ENCODE measurements around the gene TUBA1C. TPM values are rescaled to one million over a fixed set of nuclear protein-coding genes. Genes with fewer than 3 reads are reported as not detected.

TUBA1C gene
- polyA plus RNA-seq, 1 donor (not counting 4 experiments of a cell fraction or from before 2014, with no cell fraction given), result 1,922 TPM

DNA sequence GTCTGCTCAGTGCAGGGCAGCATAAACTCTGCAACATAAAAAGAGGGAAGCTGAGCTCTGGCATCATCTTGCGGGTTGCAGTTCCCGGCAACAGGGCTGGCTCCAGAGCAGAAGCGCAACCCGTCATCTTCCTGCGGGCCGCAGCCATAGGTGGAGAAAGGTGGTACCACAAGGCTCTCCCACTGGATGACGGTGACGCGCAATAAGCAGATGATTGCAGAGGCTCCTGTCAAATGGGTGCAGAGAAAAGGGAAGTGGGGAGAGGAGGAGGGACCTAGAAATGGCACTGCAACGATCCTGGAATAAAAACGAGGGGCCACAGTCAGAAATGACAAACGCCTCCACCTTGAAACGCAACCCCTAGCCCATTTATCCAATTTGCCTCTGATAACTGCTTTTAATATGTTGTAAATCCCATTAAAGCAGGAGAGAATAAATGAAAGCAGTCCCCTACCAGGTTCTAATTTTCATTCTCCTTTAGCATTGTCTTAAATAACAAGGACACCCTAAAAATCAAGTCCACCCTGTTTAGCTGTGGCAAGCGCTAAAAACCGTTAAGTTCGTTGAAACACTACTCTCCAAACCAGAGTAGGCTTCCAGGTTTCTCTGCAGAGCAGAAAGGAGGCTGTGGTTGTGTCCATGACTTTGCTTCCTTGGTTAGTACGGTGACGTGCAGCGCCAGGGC lies 30.9 kb upstream of the TUBA1C start:
- dilution Hi-C loops (cut with MboI; ENCODE audit: extremely low pct_ligation_motif_present, low sequenced_read_pairs), result no loop called here
- peak overlapping the region in 1 of 3 experiments; percentile 77 for H3K4me3 ChIP-seq (ENCODE audit: control insufficient read depth in 2 of 3, extremely low read depth in 1 of 3, insufficient read depth in 2 of 3, low read depth in 1 of 3, low read length in 3 of 3)
- H3K9me3 ChIP-seq (ENCODE audit: control insufficient read depth, low read depth, low read length), result no peaks in the 10 kb centered on the region
- no peaks in the 10 kb centered on the region for H3K36me3 ChIP-seq (ENCODE audit: control insufficient read depth in 2 of 2, extremely low read depth in 1 of 2, insufficient read depth in 2 of 2, low read length in 2 of 2)
- H3K4me1 ChIP-seq (ENCODE audit: control insufficient read depth, extremely low read depth, insufficient read depth, low read length), result peaks cover 5% of the 10 kb centered on the region
- peak overlapping the region; percentile 84 for H2AFZ ChIP-seq (ENCODE audit: control insufficient read depth, low read length)
- no peak overlapping the region for H3K27ac ChIP-seq (ENCODE audit: control insufficient read depth, insufficient read depth, low read length)
- peak overlapping the region; percentile 80 for H3K9ac ChIP-seq (ENCODE audit: control insufficient read depth, extremely low read depth, insufficient read depth, low read length)
- FAIRE-seq (no peak), DNase-seq (ENCODE audit: low read depth, low spot score) (no peak)
- no peaks in the 10 kb centered on the region for H3K9me1 ChIP-seq (ENCODE audit: control insufficient read depth, extremely low read depth, insufficient read depth, low read length)
- no peaks in the 10 kb centered on the region for H3K79me2 ChIP-seq (ENCODE audit: control insufficient read depth, insufficient read depth, low read length)
- no peaks in the 10 kb centered on the region for H4K20me1 ChIP-seq (ENCODE audit: control insufficient read depth, extremely low read depth, insufficient read depth, low read length)
- peak overlapping the region; percentile 92 for H3K4me2 ChIP-seq (ENCODE audit: control insufficient read depth, extremely low read depth, insufficient read depth, low read depth, low read length)
- TF ChIP-seq, protein P1, sequence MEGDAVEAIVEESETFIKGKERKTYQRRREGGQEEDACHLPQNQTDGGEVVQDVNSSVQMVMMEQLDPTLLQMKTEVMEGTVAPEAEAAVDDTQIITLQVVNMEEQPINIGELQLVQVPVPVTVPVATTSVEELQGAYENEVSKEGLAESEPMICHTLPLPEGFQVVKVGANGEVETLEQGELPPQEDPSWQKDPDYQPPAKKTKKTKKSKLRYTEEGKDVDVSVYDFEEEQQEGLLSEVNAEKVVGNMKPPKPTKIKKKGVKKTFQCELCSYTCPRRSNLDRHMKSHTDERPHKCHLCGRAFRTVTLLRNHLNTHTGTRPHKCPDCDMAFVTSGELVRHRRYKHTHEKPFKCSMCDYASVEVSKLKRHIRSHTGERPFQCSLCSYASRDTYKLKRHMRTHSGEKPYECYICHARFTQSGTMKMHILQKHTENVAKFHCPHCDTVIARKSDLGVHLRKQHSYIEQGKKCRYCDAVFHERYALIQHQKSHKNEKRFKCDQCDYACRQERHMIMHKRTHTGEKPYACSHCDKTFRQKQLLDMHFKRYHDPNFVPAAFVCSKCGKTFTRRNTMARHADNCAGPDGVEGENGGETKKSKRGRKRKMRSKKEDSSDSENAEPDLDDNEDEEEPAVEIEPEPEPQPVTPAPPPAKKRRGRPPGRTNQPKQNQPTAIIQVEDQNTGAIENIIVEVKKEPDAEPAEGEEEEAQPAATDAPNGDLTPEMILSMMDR (optimal IDR thresholded peaks at IDR 0.05 in 1 of 3, IDR thresholded peaks at IDR 0.05 in 1 of 3, conservative IDR thresholded peaks at IDR 0.05 in 1 of 3; ENCODE audit: extremely low read depth in 1 of 3, insufficient read depth in 2 of 3, low read length in 3 of 3), result no peak
- no peak for TF ChIP-seq EZH2 (IDR thresholded peaks at IDR 0.05; ENCODE audit: low read length)
- no peaks in the 10 kb centered on the region for H3K27me3 ChIP-seq (ENCODE audit: control insufficient read depth, extremely low read depth, insufficient read depth, low read length)

DNA sequence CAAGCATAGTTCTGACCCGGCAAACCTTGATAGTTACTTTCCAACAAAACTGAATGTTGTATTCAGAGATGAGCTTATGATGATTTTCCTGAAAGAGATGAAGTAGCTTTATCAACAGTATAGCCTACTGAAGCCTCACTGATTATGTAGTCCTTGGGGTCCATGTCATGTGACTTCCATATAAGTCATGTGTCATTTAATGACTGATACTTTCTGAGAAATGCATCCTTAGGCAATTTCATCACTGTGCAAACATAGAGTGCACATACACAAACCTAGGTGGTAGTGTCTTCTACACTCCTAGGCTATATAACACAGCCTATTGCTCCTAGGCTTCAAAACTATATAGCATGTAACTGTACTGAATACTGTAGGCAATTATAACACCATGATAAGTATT lies 28.5 kb upstream of the TUBA1C start:
- H3K9ac ChIP-seq (ENCODE audit: control insufficient read depth, extremely low read depth, insufficient read depth, low read length), result no peak overlapping the region
- H3K27ac ChIP-seq (ENCODE audit: control insufficient read depth, insufficient read depth, low read length), result no peak overlapping the region
- no peak for TF ChIP-seq EZH2 (IDR thresholded peaks at IDR 0.05; ENCODE audit: low read length)
- TF ChIP-seq, protein P1 (optimal IDR thresholded peaks at IDR 0.05 in 1 of 3, IDR thresholded peaks at IDR 0.05 in 1 of 3, conservative IDR thresholded peaks at IDR 0.05 in 1 of 3; ENCODE audit: extremely low read depth in 1 of 3, insufficient read depth in 2 of 3, low read length in 3 of 3), result no peak
- no peaks in the 10 kb centered on the region for H4K20me1 ChIP-seq (ENCODE audit: control insufficient read depth, extremely low read depth, insufficient read depth, low read length)
- H3K79me2 ChIP-seq (ENCODE audit: control insufficient read depth, insufficient read depth, low read length), result no peaks in the 10 kb centered on the region
- FAIRE-seq (no peak), DNase-seq (ENCODE audit: low read depth, low spot score) (no peak)
- H3K4me3 ChIP-seq (ENCODE audit: control insufficient read depth in 2 of 3, extremely low read depth in 1 of 3, insufficient read depth in 2 of 3, low read depth in 1 of 3, low read length in 3 of 3), result no peak overlapping the region
- H3K9me1 ChIP-seq (ENCODE audit: control insufficient read depth, extremely low read depth, insufficient read depth, low read length), result no peaks in the 10 kb centered on the region
- no peak overlapping the region for H3K4me2 ChIP-seq (ENCODE audit: control insufficient read depth, extremely low read depth, insufficient read depth, low read depth, low read length)
- peaks cover 5% of the 10 kb centered on the region for H3K4me1 ChIP-seq (ENCODE audit: control insufficient read depth, extremely low read depth, insufficient read depth, low read length)
- no peaks in the 10 kb centered on the region for H3K27me3 ChIP-seq (ENCODE audit: control insufficient read depth, extremely low read depth, insufficient read depth, low read length)
- H3K36me3 ChIP-seq (ENCODE audit: control insufficient read depth in 2 of 2, extremely low read depth in 1 of 2, insufficient read depth in 2 of 2, low read length in 2 of 2), result no peaks in the 10 kb centered on the region
- H3K9me3 ChIP-seq (ENCODE audit: control insufficient read depth, low read depth, low read length), result no peaks in the 10 kb centered on the region
- dilution Hi-C loops (cut with MboI; ENCODE audit: extremely low pct_ligation_motif_present, low sequenced_read_pairs), result no loop called here
- no peak overlapping the region for H2AFZ ChIP-seq (ENCODE audit: control insufficient read depth, low read length)
